GM10248 (cell line): ENCODE data around the gene PDIA2.
"Not testable (repeated sequence)": the region's sequence is repeated elsewhere in the genome, so short reads cannot be mapped to it uniquely, and the experiment has no call there.

Source experiments
- CTCF ChIA-PET: fragments of 300-600 bp; sonication (Branson Sonifier 250); formaldehyde crosslinking; extraction: SDS; loops from one replicate; lab custom pipeline; 2021; ENCODE audit warnings: antibody characterized with exemption; lab: Yijun Ruan, JAX
- POLR2A ChIA-PET: fragments of 350-650 bp; sonication (Branson Sonifier 250); formaldehyde crosslinking; extraction: SDS; loops from one replicate; lab custom pipeline; 2020; ENCODE audit warnings: antibody characterized with exemption; lab: Yijun Ruan, JAX
- DNase-seq: peaks from one replicate; pipeline ENCODE4 v3.0.0; 2012; ENCODE audit errors: extremely low spot score
- CTCF ChIP-seq: IDR thresholded peaks from 2 replicates; pipeline ENCODE4 v1.5.1; 2012; ENCODE audit warnings: mild to moderate bottlenecking, low read depth; ENCODE audit errors: extremely low read depth, missing control alignments, control extremely low read depth

The PDIA2 gene

GRCh38 chr16:255183-255582 is 27.8 kb upstream of the PDIA2 start:
- TF ChIP-seq CTCF: no peak
- POLR2A ChIA-PET: no interaction called here
- DNase-seq: no peak
- CTCF ChIA-PET: no interaction called here

GRCh38 chr16:258091-258490 is 24.9 kb upstream of the PDIA2 start:
- POLR2A ChIA-PET, CTCF ChIA-PET, DNase-seq: not testable (repeated sequence)

- ChIA-PET POLR2A (no interaction called here), CTCF (no interaction called here)
- no peak for DNase-seq
- no peak for TF ChIP-seq CTCF
Measured at GRCh38 chr16:259226-259625, 23.7 kb upstream of the PDIA2 start.

GRCh38 chr16:259814-260253 is 23.1 kb upstream of the PDIA2 start:
- no peak for DNase-seq
- TF ChIP-seq CTCF: no peak
- CTCF ChIA-PET: no interaction called here
- POLR2A ChIA-PET: no interaction called here

GRCh38 chr16:260326-260725 is 22.6 kb upstream of the PDIA2 start:
- no peak for TF ChIP-seq CTCF
- no peak for DNase-seq
- ChIA-PET POLR2A (no interaction called here), CTCF (no interaction called here)

- POLR2A ChIA-PET: no interaction called here
Measured at GRCh38 chr16:261031-261691, 21.8 kb upstream of the PDIA2 start.

More at GRCh38 chr16:261031-261691, 21.8 kb upstream of the PDIA2 start:
- DNase-seq: no peak
- no peak for TF ChIP-seq CTCF
- CTCF ChIA-PET: no interaction called here
